ENCODE measurements around the gene SKP1.

The SKP1 gene

GRCh38 chr5:134111741-134112647 lies 64.8 kb downstream of the SKP1 start:
- no peak for DNase-seq

DNA sequence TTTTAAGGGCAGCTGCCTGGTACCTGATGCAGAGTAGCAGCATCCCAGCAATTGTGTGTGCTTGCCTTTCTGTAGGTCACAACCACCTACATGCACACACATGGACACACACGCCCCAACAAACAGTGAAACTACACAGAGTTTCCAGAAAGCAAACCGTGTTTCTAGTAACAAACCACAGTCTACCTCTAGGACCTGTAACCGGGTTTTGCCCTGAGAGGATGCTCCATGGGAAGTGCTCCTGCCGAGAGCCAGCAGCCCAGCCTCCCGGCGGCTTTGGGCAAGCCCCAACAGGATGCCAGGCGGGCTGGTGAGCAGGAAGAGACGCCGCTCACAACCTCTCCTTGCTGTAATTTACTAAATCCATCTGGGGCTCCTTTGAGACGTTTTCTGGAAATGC lies 66.4 kb downstream of the SKP1 start:
- DNase-seq = no peak

DNA sequence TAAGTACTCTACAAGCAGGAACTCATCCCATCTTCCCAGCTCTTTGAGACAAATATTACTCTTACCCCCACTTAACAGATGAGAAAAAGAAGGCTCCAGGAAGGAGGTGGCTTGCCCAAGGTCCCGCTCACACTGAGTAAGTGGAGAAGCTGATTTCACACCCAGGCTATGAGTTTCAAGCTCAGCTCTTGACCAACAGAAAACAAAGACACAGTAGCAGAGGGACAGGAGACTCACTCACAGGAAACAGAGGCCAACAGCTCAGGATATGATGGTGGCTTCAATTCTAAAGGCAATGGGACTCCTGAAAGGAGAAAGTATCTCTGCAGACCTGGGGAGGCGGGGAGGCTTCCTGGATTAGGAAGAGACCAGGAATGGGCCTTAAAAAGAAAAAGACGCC lies 69.0 kb downstream of the SKP1 start:
- no peak for DNase-seq

DNA sequence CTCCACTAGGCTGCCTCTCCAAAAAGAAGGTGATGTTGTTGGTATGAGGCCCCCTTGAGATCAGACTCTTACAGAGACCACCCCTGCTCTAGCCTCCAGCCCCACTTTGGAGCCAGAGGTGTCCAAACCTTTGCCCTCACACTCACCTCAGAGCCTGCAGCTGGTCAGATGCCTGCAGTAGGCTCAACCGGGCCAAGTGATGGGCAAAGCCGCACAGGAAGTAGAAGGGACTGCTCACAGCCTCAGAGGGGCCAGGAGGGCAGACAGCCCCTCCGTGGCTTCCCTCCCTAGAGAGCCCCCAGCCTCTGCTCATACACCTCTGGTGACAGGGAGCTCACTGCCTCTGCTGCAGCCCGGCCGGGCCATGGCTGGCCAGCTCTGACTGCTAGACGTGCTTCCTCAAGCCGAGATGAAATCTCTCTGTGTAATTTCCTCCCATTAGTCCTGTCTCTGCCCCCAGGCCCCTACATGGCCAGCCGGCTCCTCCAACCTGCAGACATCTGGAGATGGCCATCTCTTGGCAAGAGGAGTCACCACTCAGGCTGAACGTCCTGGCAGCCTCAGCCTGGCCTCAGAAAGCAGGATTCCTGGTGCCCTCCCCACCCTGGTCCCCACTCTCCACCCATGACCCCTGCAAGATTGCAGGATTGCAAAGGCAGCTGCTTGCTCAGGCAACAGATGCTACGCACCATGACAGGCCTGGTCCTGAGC lies 69.6 kb downstream of the SKP1 start:
- no peak for DNase-seq

DNA sequence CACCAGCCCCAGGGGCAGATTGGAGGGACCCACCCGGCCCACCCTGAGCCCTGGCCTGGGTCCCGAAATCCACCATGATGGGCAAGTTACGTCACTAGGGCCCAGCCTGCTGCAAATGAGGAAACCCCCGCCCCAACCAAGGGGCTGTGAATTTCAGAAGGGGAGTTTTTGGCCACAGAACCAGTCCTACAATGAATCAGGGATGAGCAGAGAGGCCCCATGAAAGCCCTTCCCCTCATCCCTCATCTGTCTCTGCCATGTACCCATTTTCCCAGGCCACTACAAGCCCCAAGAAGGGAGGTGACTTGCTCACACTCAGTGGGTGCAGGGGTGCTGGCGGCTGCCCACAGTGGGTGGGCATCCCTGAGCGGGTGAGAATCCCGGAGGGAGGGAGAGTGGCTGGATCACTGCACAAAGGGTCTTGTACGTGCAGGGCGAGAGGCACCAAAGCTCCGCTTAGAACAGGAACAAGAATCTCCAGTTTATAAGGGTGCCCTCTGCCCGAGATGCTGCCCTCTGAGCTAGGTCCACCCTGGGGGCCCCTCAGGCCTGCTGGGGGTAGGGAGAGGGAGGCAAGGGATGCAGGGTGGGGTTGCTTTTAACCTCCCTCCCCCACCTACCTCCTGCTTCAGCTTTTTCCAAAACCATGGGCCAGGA lies 72.6 kb downstream of the SKP1 start:
- no peak for DNase-seq

GRCh38 chr5:134103397-134103796 lies 73.4 kb downstream of the SKP1 start:
- no peak for DNase-seq

DNA sequence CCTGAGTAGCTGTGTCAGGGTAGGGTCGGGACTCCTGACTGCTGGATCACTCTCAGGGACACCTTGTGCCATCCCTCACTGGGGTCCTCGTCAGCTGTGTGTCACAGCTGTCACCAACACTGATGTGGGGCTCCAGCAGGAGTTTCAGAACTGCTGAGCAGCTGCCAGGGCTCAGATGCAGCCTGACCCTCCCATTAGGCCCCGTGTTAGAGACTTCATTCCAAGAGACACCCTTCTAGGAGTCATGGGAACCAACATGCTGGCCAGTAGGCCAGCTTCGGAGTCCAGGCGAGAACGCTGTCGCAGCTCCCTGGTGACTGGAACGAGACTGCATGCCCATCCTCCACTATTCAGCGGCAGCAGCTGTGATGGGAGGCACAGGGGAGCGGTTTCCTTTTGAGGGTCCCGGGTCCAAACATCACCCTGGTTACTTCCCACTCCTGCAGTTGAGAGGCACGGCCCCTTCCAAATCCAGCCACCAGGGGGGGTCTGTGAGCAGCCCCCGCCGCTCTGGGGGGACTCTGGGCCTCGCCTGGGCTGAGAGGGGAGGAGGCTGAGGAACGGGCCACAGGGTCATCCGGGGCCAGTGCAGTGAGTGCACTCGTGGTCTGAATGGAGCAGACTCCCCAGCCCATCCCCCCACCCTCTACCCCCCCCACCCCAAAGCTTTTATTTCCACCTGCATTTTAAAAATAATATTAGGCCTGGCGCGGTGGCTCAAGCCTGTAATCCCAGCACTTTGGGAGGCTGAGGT lies 74.9 kb downstream of the SKP1 start:
- DNase-seq = no peak

- DNase-seq = no peak
Measured at GRCh38 chr5:134100283-134101091, 76.3 kb downstream of the SKP1 start.

GRCh38 chr5:134099939-134100282 lies 76.8 kb downstream of the SKP1 start:
- no peak for DNase-seq

DNA sequence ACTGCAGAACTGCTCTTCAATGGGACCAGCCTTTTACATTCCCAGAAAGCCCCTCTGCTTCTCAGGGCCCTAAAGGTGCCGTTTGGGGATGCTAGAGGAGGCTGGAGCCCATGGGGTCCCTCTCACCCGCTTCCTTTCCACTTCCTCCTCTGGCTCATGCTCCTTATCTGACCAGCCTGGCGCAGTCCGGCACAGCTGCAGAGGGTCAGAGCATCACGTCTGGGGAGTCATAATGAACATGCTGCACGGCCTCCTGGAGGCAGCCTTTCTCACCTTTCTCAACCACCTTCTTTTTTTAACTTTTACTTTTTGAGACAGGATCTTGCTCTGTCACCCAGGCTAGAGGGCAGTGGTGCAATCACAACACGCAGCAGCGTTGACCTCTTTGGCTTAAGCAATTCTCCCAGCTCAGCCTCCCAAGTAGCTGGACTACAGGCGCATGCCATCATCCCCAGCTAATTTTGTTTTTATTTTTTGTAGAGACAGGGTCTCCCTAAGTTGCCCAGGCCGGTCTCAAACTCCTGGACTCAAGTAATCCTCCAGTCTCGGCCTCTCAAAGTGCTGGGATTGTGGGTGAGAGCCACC lies 77.4 kb downstream of the SKP1 start:
- DNase-seq = no peak

All from NCI-H2081 treated with DMSO at 0.1 percent for 48 hours (cell line).